A549 (cell line): ENCODE results near the gene NCF2. TPM values are rescaled to one million over a fixed set of nuclear protein-coding genes. Genes with fewer than 3 reads are reported as not detected.

Experiments
- ATAC-seq, 2 experiments: fragments of 200-7000 bp in 1 of 2; fragments of >200 bp in 1 of 2; cut with Nextera tagmentation in 1 of 2; cut with Tn5 transposase in 1 of 2; 3 replicates each; pipeline versions ENCODE4 v1.8.0 to v1.9.1; 2018 to 2020; ENCODE audit warnings: mild to moderate bottlenecking in 1 of 2, moderate library complexity in 1 of 2
- CTCF ChIA-PET: fragments of 300-600 bp; sonication (Branson Sonifier 250); formaldehyde crosslinking; extraction: SDS; loops from one replicate; lab custom pipeline; 2021; ENCODE audit warnings: antibody characterized with exemption, inconsistent platforms; lab: Yijun Ruan, JAX
- POLR2A ChIA-PET: fragments of 350-600 bp; formaldehyde crosslinking; extraction: SDS; loops from one replicate; lab custom pipeline; 2021; ENCODE audit warnings: antibody characterized with exemption, inconsistent platforms; lab: Yijun Ruan, JAX
- DNase-seq, 2 experiments: peaks; one replicate each; pipeline versions ENCODE4 v3.0.0 to v3.0.0-alpha.2; 2011 to 2016; ENCODE audit warnings: low read depth in 1 of 2, low spot score in 1 of 2
- FAIRE-seq: peaks from 2 replicates; lab custom pipeline; 2011; peaks lifted over from hg19 to GRCh38; lab: Jason Lieb, UNC
- H3K27ac ChIP-seq, 2 experiments: fragments of >200 bp; sonication (Bioruptor Twin); formaldehyde crosslinking; 3 replicates each; pipeline ENCODE4 v1.5.1; 2016 to 2017
- H3K4me1 ChIP-seq: fragments of >200 bp; sonication (Bioruptor Twin); formaldehyde crosslinking; 3 replicates; pipeline ENCODE4 v1.6.1; 2016
- H3K4me2 ChIP-seq: fragments of >200 bp; sonication (Bioruptor Twin); formaldehyde crosslinking; 3 replicates; pipeline ENCODE4 v1.6.1; 2016
- H3K4me3 ChIP-seq: fragments of >200 bp; sonication (Bioruptor Twin); formaldehyde crosslinking; 3 replicates; pipeline ENCODE4 v1.5.1; 2016
- H3K9me3 ChIP-seq: fragments of >200 bp; sonication (Bioruptor Twin); formaldehyde crosslinking; 3 replicates; pipeline ENCODE4 v1.6.1; 2016
- CHD2 ChIP-seq: fragments of 150-350 bp; IDR thresholded peaks from 2 replicates; pipeline ENCODE4 v1.6.1; 2014; ENCODE audit warnings: low read length; ENCODE audit not compliant: partially characterized antibody
- FOSL2 ChIP-seq, 2 experiments: fragments of 450-650 bp in 1 of 2; fragments of >200 bp in 1 of 2; sonication (Bioruptor Twin) in 1 of 2; formaldehyde crosslinking; IDR thresholded peaks; 2 replicates each; pipeline versions ENCODE4 v1.5.0 to v1.6.1; 2016 to 2020; ENCODE audit warnings: mild to moderate bottlenecking in 1 of 2, moderate library complexity in 1 of 2
- GATA3 ChIP-seq: IDR thresholded peaks from 2 replicates; pipeline ENCODE4 v1.6.1; 2012; ENCODE audit warnings: borderline replicate concordance
- HDAC2 ChIP-seq: fragments of 200-600 bp; sonication (generic); IDR thresholded peaks from 2 replicates; pipeline ENCODE4 v1.6.1; 2016
- HOXA7 ChIP-seq: fragments of 250-450 bp; sonication (Bioruptor Pico); IDR thresholded peaks from 2 replicates; pipeline ENCODE4 v1.5.0; 2020; ENCODE audit warnings: mild to moderate bottlenecking, moderate library complexity
- HOXB13 ChIP-seq: fragments of 250-450 bp; sonication (Bioruptor Pico); IDR thresholded peaks from 2 replicates; pipeline ENCODE4 v1.5.0; 2020; ENCODE audit warnings: low read depth, mild to moderate bottlenecking, moderate library complexity
- JUN ChIP-seq, 2 experiments: fragments of >200 bp; sonication (Bioruptor Twin); formaldehyde crosslinking; IDR thresholded peaks; 2 replicates in 1 of 2; 3 replicates in 1 of 2; pipeline ENCODE4 v1.6.1; 2016 to 2017
- KDM1A ChIP-seq: fragments of 200-600 bp; sonication (generic); IDR thresholded peaks from 2 replicates; pipeline ENCODE4 v1.6.1; 2016; ENCODE audit warnings: low read depth, mild to moderate bottlenecking
- MAFK ChIP-seq: fragments of 450-650 bp; IDR thresholded peaks from 2 replicates; pipeline ENCODE4 v1.6.1; 2014; ENCODE audit not compliant: partially characterized antibody
- RCOR1 ChIP-seq: fragments of 150-350 bp; IDR thresholded peaks from 2 replicates; pipeline ENCODE4 v1.6.1; 2014; ENCODE audit warnings: antibody characterized with exemption, low read length, low read depth
- RFX5 ChIP-seq: fragments of 450-650 bp; IDR thresholded peaks from 2 replicates; pipeline ENCODE4 v1.7.1; 2014; ENCODE audit warnings: antibody characterized with exemption, mild to moderate bottlenecking, moderate library complexity
- RNF2 ChIP-seq: fragments of 200-600 bp; sonication (generic); IDR thresholded peaks from 2 replicates; pipeline ENCODE4 v1.6.1; 2016; ENCODE audit warnings: low read depth, mild to moderate bottlenecking, antibody characterized with exemption, moderate library complexity, borderline replicate concordance
- SMC3 ChIP-seq: fragments of >200 bp; sonication (Bioruptor Twin); formaldehyde crosslinking; IDR thresholded peaks from 3 replicates; pipeline ENCODE4 v1.6.1; 2018; ENCODE audit warnings: inconsistent platforms
- TFCP2L1 ChIP-seq: fragments of 250-450 bp; sonication (Bioruptor Pico); IDR thresholded peaks from 2 replicates; pipeline ENCODE4 v1.5.0; 2021; ENCODE audit warnings: mild to moderate bottlenecking
- TP53 ChIP-seq: fragments of 250-450 bp; sonication (Bioruptor Pico); IDR thresholded peaks from 2 replicates; pipeline ENCODE4 v1.5.0; 2021; ENCODE audit warnings: mild to moderate bottlenecking, moderate library complexity
- ZC3H11A ChIP-seq: fragments of 450-650 bp; IDR thresholded peaks from 2 replicates; pipeline ENCODE4 v1.6.1; 2014; ENCODE audit warnings: antibody characterized with exemption, mild to moderate bottlenecking
- WGBS: methylation state at CpG from one replicate; pipeline ENCODE4 v1.1.6; 2017; ENCODE audit errors: missing lambda C conversion rate; 5-methylcytosine and 5-hydroxymethylcytosine counted together
- polyA plus RNA-seq, 4 experiments: library from polyadenylated mRNA; depleted of rRNA in 3 of 4; stranded (reverse); fragments of >200 nt; fragmentation: RNase III in 1 of 4; extraction: RNeasy Plus Mini Kit Qiagen cat#74134 plus additional on column Dnase treatment in 1 of 4; gene quantifications; 2 replicates in 3 of 4; 3 replicates in 1 of 4; pipeline ENCODE4 v1.2.3, GENCODE V29; 2011 to 2017
- TF ChIP-seq, protein P1 (sequence below): fragments of 450-650 bp; IDR thresholded peaks from 2 replicates; pipeline ENCODE4 v1.6.1; 2014; ENCODE audit warnings: antibody characterized with exemption
- TF ChIP-seq, protein P2 (sequence below): fragments of >200 bp; sonication (Bioruptor Twin); formaldehyde crosslinking; IDR thresholded peaks from 3 replicates; pipeline ENCODE4 v1.6.1; 2016
- TF ChIP-seq, protein P3 (sequence below): IDR thresholded peaks from 2 replicates; pipeline ENCODE4 v1.6.1; 2012
- TF ChIP-seq, protein P4 (sequence below): fragments of 250-450 bp; sonication (Bioruptor Pico); IDR thresholded peaks from 2 replicates; pipeline ENCODE4 v1.5.0; 2020; ENCODE audit warnings: low read depth, mild to moderate bottlenecking, moderate library complexity

Gene NCF2
- polyA plus RNA-seq, 2 of the 4 experiments (the other 2 are of a cell fraction), result 4.5 to 4.6 TPM

DNA sequence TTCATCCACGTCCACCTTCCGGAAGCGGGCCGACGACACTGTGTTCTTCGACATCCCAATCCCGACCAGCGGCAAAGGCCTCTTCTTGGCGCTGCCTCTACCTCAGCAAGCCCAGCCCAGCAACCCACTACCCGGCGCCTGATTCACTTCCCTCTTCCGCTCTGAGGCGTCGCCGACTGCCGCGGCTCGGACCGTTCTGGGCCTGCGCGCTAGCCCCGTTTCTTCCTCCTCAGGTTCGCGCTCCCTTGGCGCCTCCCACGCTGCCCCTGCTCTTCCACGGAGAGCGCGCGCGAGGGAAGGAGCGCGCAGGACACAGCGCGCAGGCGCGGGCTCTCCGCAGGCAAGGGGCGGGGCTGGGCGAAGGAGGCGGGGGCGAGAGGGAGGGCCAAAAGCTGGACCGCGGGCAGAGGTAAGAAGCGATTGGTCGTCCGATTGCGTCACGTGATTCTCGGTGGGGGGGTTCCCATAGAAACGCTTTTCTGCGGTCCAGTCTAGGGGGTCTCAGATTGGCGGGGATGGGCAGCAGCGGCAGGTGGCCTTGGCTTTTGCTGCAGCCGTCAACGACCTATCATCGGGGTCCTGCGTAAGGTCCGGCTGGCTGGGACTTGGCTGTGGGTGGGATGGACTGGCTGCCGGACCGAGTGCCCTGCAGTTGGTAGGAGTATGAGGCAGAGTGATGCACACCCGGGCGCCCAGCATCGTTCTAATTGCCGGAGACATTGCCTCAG, 45.5 kb upstream of the NCF2 start, which contains the start of gene ARPC5 (continued):
- TF ChIP-seq GATA3, result no peak
- TF ChIP-seq, all 56 proteins: peak for 12

DNA sequence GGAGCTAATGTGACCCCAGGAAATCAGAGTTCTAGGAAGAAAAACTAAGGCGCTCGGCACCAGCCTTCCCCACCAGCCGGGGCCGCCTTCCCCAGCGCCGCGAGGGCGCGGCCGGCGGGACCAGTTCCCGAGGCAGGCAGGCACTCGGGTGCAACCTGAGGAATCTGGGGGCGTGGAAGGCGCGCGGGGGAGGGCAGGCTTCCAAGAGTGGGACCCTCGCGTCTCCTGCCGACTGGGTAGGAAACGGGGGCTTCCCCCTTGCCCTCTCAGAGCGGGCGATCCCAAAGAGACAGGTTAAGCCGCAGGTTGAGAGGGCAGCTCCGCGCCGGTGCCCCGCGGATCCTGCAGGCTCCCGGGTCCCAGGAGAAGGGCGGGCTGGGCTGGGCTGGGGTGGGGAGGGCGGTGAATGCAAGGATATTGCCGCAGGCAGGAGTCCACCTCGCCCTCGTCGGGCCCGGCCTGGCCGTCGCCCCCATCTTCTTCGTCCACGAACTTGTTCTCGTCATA, 44.9 kb upstream of the NCF2 start:
- peak in 1 of 2 experiments; percentile 30 for DNase-seq
- Histone ChIP-seq H3K4me2 (peak overlapping the region; percentile 87), H3K27ac (peak overlapping the region; percentile 98), H3K4me1 (peaks cover 30% of the 10 kb centered on the region), H3K9me3 (no peaks in the 10 kb centered on the region), H3K4me3 (peak overlapping the region; percentile 96)
- no peak for FAIRE-seq
- ChIA-PET POLR2A (interaction anchor here (0.6 to 1.0 kb wide), 5 partner anchors 65 to 425 kb away, joined by 3 to 7 read pairs (median 4); no protein-coding TSS in a partner anchor), CTCF (interaction anchor here (1.0 to 4.0 kb wide), 6 partner anchors 8 to 281 kb away, joined by 4 to 21 read pairs (median 4); partner anchors contain the start of gene APOBEC4)
- 0% methylated on average over 23 of the region's 42 CpGs for WGBS
- TF ChIP-seq HOXB13 (CRISPR knock-in tag) (no peak), ZC3H11A (no peak), JUN (IDR thresholded peaks at IDR 0.05) (peak in 1 of 2 experiments; percentile 52; a peak in 2 of 5 replicates), TFCP2L1 (CRISPR knock-in tag) (0 out of 2 replicates have a peak, but pooled peaks have one; percentile 42)
- peak; percentile 52 to 69 for ATAC-seq

DNA sequence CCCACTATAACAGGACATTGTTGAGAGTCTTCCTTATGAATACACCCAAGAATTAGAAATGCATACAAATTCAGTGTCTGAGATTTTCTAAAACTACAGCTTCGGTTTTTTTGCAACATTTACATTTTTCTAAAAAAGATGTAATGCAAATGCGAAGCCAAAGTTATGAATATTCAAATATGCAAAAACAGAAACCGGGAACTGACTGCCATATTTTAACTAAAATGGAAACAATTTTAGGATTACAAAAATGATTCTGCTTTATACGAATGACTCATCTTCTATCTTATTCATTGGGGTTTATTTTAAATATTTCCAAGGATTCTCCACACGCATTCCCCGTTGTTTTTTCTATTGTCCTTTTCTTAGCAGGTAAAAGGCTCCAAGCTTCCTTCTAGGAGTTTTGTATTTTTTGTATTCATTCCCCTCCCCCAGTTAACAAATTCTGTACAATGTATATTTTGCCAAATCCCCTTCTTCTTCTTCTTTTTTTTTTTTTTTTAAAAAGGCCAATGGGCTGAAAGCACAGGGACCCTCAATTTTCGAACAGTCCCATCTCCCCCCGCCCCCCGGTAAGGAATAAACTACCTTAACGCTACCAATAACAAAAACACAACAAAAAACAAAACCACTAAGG, 44.3 kb upstream of the NCF2 start:
- no peaks in the 10 kb centered on the region for H3K9me3 ChIP-seq
- peaks cover 30% of the 10 kb centered on the region for H3K4me1 ChIP-seq
- H3K4me2 ChIP-seq, result peak overlapping the region; percentile 87
- no peak for DNase-seq
- no peak for FAIRE-seq
- TF ChIP-seq RFX5 (no peak), MAFK (peak; percentile 38), HDAC2 (no peak), TP53 (no peak), FOSL2 (IDR thresholded peaks at IDR 0.05) (no peak), FOSL2 (CRISPR knock-in tag; IDR thresholded peaks at IDR 0.05) (peak; percentile 73)
- TF ChIP-seq, all 56 proteins: peak for 2
- H3K4me3 ChIP-seq, result peak overlapping the region; percentile 96
- CTCF ChIA-PET, result interaction anchor here (1.0 to 4.0 kb wide), 8 partner anchors 7 to 281 kb away, joined by 3 to 21 read pairs (median 4); partner anchors contain the start of gene APOBEC4
- no peak for ATAC-seq
- POLR2A ChIA-PET, result interaction anchor here (0.6 to 1.0 kb wide), 7 partner anchors 9 to 425 kb away, joined by 3 to 7 read pairs (median 4); no protein-coding TSS in a partner anchor
- H3K27ac ChIP-seq, result peak overlapping the region; percentile 98
- WGBS, result under 1% methylated on average over 10 of the region's 10 CpGs

DNA sequence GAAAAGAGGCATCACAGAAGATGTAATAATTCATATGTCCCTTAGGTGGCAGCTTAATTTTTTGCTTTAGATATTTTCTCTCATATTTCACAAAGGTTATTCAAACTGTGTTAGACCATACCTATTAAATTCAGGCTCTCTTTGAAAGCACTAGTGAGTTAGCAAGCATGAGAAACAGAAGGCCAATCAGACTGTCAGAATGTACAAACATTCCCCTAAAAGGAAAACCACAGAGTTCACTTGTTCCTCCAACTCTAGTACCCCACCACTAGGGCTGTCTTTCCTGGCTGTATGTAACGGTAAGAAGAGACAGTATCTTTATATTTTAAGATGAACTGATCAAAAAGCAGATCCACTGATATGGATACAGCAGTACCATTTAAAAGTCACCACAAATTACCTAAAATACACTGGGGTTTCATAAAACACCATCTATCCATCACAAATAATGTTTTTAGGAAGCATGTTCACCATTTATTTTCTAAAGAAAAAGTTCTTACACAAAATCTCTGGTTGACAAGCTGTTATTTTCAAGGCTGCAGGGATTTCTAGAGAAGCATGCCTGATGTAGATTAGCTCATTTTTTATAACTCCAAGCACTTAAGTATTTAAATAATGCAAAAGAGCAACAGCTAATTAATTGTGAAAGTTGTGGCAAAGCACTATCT, 43.6 kb upstream of the NCF2 start:
- FAIRE-seq (no peak), DNase-seq (peak; percentile 61 to 83), ATAC-seq (peak; percentile 41 to 56; a peak in 4 of 6 replicates)
- H3K4me1 ChIP-seq, result peaks cover 30% of the 10 kb centered on the region
- peak overlapping the region; percentile 87 for H3K4me2 ChIP-seq
- peak overlapping the region; percentile 98 for H3K27ac ChIP-seq
- 0% methylated on average over 1 of the region's 1 CpG for WGBS
- H3K9me3 ChIP-seq, result no peaks in the 10 kb centered on the region
- CTCF ChIA-PET, result interaction anchor here (0.7 to 4.0 kb wide), 9 partner anchors 11 to 282 kb away, joined by 3 to 21 read pairs (median 4); partner anchors contain the start of gene APOBEC4
- POLR2A ChIA-PET, result interaction anchor here (0.6 to 1.0 kb wide), 3 partner anchors 8 to 66 kb away, joined by 3 to 4 read pairs (median 3); no protein-coding TSS in a partner anchor
- H3K4me3 ChIP-seq, result peak overlapping the region; percentile 96
- TF ChIP-seq TP53 (no peak), RNF2 (no peak), RCOR1 (no peak), KDM1A (no peak), MAFK (no peak), HOXA7 (CRISPR knock-in tag) (no peak), SMC3 (peak; percentile 35; the same call in 1 of the 3 replicates), GATA3 (no peak), CHD2 (no peak)
- TF ChIP-seq, protein P1, sequence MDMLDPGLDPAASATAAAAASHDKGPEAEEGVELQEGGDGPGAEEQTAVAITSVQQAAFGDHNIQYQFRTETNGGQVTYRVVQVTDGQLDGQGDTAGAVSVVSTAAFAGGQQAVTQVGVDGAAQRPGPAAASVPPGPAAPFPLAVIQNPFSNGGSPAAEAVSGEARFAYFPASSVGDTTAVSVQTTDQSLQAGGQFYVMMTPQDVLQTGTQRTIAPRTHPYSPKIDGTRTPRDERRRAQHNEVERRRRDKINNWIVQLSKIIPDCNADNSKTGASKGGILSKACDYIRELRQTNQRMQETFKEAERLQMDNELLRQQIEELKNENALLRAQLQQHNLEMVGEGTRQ, result no peak
- TF ChIP-seq, protein P2, sequence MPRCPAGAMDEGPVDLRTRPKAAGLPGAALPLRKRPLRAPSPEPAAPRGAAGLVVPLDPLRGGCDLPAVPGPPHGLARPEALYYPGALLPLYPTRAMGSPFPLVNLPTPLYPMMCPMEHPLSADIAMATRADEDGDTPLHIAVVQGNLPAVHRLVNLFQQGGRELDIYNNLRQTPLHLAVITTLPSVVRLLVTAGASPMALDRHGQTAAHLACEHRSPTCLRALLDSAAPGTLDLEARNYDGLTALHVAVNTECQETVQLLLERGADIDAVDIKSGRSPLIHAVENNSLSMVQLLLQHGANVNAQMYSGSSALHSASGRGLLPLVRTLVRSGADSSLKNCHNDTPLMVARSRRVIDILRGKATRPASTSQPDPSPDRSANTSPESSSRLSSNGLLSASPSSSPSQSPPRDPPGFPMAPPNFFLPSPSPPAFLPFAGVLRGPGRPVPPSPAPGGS, result no peak
- TF ChIP-seq, protein P3, sequence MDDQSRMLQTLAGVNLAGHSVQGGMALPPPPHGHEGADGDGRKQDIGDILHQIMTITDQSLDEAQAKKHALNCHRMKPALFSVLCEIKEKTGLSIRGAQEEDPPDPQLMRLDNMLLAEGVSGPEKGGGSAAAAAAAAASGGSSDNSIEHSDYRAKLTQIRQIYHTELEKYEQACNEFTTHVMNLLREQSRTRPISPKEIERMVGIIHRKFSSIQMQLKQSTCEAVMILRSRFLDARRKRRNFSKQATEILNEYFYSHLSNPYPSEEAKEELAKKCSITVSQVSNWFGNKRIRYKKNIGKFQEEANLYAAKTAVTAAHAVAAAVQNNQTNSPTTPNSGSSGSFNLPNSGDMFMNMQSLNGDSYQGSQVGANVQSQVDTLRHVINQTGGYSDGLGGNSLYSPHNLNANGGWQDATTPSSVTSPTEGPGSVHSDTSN, result no peak
- TF ChIP-seq, protein P4, sequence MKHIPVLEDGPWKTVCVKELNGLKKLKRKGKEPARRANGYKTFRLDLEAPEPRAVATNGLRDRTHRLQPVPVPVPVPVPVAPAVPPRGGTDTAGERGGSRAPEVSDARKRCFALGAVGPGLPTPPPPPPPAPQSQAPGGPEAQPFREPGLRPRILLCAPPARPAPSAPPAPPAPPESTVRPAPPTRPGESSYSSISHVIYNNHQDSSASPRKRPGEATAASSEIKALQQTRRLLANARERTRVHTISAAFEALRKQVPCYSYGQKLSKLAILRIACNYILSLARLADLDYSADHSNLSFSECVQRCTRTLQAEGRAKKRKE (CRISPR knock-in tag), result no peak
